Muscle of leg (tissue), 11 donors: ENCODE results near the gene PITPNC1. TPM values are rescaled to one million over a fixed set of nuclear protein-coding genes. Genes with fewer than 3 reads are reported as not detected.
"Not testable (repeated sequence)": the region's sequence is repeated elsewhere in the genome, so short reads cannot be mapped to it uniquely, and the experiment has no call there.

Source experiments
- DNase-seq: peaks from one replicate; pipeline ENCODE4 v3.0.0; 2013
- H3K27ac ChIP-seq: one replicate; pipeline ENCODE4 v1.5.1; 2013; ENCODE audit warnings: mild to moderate bottlenecking, low read length, control low read depth
- H3K27me3 ChIP-seq: one replicate; pipeline ENCODE4 v1.6.1; 2013; ENCODE audit warnings: low read length; ENCODE audit not compliant: control insufficient read depth, insufficient read depth
- H3K36me3 ChIP-seq: one replicate; pipeline ENCODE4 v1.6.1; 2013; ENCODE audit warnings: low read length; ENCODE audit not compliant: control insufficient read depth, insufficient read depth
- H3K4me1 ChIP-seq: one replicate; pipeline ENCODE4 v1.6.1; 2013; ENCODE audit warnings: low read length; ENCODE audit not compliant: control insufficient read depth, insufficient read depth
- H3K4me3 ChIP-seq: one replicate; pipeline ENCODE4 v1.5.1; 2013; ENCODE audit warnings: low read length, control low read depth
- H3K9me3 ChIP-seq: replicated peaks from 2 replicates; pipeline ENCODE4 v1.6.1; 2013; ENCODE audit warnings: low read depth, low read length; ENCODE audit not compliant: control insufficient read depth
- WGBS: methylation state at CpG from one replicate; pipeline ENCODE4 v1.1.5; 2013; ENCODE audit warnings: missing lambda C conversion rate; ENCODE audit not compliant: insufficient coverage; 5-methylcytosine and 5-hydroxymethylcytosine counted together
- polyA plus RNA-seq, 8 donors: library from polyadenylated mRNA; unstranded; fragments of 120-200 nt; gene quantifications; one replicate each; pipeline versions ENCODE4 v1.2.1 to v1.2.3, GENCODE V29; 2013; ENCODE audit warnings: inconsistent platforms in 1 of 8, low replicate concordance in 1 of 8; ENCODE audit not compliant: insufficient read length in 8 of 8, insufficient read depth in 1 of 8
- total RNA-seq: library from RNA; stranded (reverse); fragments of 120-200 nt; gene quantifications from one replicate; pipeline ENCODE4 v1.2.4, GENCODE V29; 2013

PITPNC1 gene
- total and polyA plus RNA-seq, 9 donors = 8.6 to 11.9 (median 10.0) TPM

- Histone ChIP-seq H3K4me1 (no peaks in the 10 kb centered on the region), H3K27ac (no peak overlapping the region), H3K36me3 (no peaks in the 10 kb centered on the region), H3K4me3 (no peak overlapping the region), H3K9me3 (no peaks in the 10 kb centered on the region), H3K27me3 (no peaks in the 10 kb centered on the region)
- DNase-seq = no peak
- no CpG with 5 or more reads among the region's 1 CpG for WGBS
These were observed 323.6 kb downstream of the PITPNC1 start for GRCh38 chr17:67700725-67701119.

GRCh38 chr17:67702861-67703260 lies 325.8 kb downstream of the PITPNC1 start:
- not testable (repeated sequence) for DNase-seq, H3K9me3 ChIP-seq, H3K27ac ChIP-seq, H3K4me1 ChIP-seq, H3K36me3 ChIP-seq, H3K4me3 ChIP-seq, H3K27me3 ChIP-seq
- whole genome bisulfite sequencing = 89% methylated on average over 7 of the region's 8 CpGs

- H3K9me3 ChIP-seq = no peaks in the 10 kb centered on the region
- H3K36me3 ChIP-seq = no peaks in the 10 kb centered on the region
- H3K27me3 ChIP-seq = no peaks in the 10 kb centered on the region
- H3K4me1 ChIP-seq = no peaks in the 10 kb centered on the region
- no peak for DNase-seq
- no CpG with 5 or more reads among the region's 2 CpGs for WGBS
- no peak overlapping the region for H3K4me3 ChIP-seq
- no peak overlapping the region for H3K27ac ChIP-seq
These were observed 330.4 kb downstream of the PITPNC1 start for GRCh38 chr17:67707442-67707841.

GRCh38 chr17:67708378-67708777 lies 331.3 kb downstream of the PITPNC1 start:
- Histone ChIP-seq H3K4me3 (no peak overlapping the region), H3K9me3 (peaks cover 2% of the 10 kb centered on the region), H3K4me1 (no peaks in the 10 kb centered on the region), H3K27ac (no peak overlapping the region), H3K27me3 (no peaks in the 10 kb centered on the region), H3K36me3 (no peaks in the 10 kb centered on the region)
- DNase-seq = no peak
- 76% methylated on average over 3 of the region's 3 CpGs for WGBS

- DNase-seq = no peak
- H3K4me1 ChIP-seq = no peaks in the 10 kb centered on the region
- no peak overlapping the region for H3K27ac ChIP-seq
- 91% methylated on average over 2 of the region's 4 CpGs for WGBS
- peaks cover 2% of the 10 kb centered on the region for H3K9me3 ChIP-seq
- H3K27me3 ChIP-seq = no peaks in the 10 kb centered on the region
- no peaks in the 10 kb centered on the region for H3K36me3 ChIP-seq
- H3K4me3 ChIP-seq = no peak overlapping the region
These were observed 334.8 kb downstream of the PITPNC1 start for GRCh38 chr17:67711916-67712315.

- H3K9me3 ChIP-seq = peaks cover 2% of the 10 kb centered on the region
- 96% methylated on average over 3 of the region's 4 CpGs for WGBS
- no peaks in the 10 kb centered on the region for H3K36me3 ChIP-seq
- H3K27ac ChIP-seq = no peak overlapping the region
- peaks cover 2% of the 10 kb centered on the region for H3K4me1 ChIP-seq
- no peak overlapping the region for H3K4me3 ChIP-seq
- no peaks in the 10 kb centered on the region for H3K27me3 ChIP-seq
- no peak for DNase-seq
These were observed 335.3 kb downstream of the PITPNC1 start for GRCh38 chr17:67712375-67712774.

GRCh38 chr17:67713169-67713568 lies 336.1 kb downstream of the PITPNC1 start:
- no peak overlapping the region for H3K4me3 ChIP-seq
- WGBS = no CpG with 5 or more reads among the region's 3 CpGs
- peaks cover 2% of the 10 kb centered on the region for H3K9me3 ChIP-seq
- no peak overlapping the region for H3K27ac ChIP-seq
- no peaks in the 10 kb centered on the region for H3K36me3 ChIP-seq
- no peak for DNase-seq
- no peaks in the 10 kb centered on the region for H3K27me3 ChIP-seq
- peaks cover 2% of the 10 kb centered on the region for H3K4me1 ChIP-seq

GRCh38 chr17:67716405-67716798 lies 339.3 kb downstream of the PITPNC1 start:
- Histone ChIP-seq H3K36me3 (peaks cover 2% of the 10 kb centered on the region), H3K9me3 (peaks cover 2% of the 10 kb centered on the region), H3K27ac (no peak overlapping the region), H3K4me3 (no peak overlapping the region), H3K4me1 (peaks cover 12% of the 10 kb centered on the region), H3K27me3 (no peaks in the 10 kb centered on the region)
- no CpG with 5 or more reads among the region's 6 CpGs for WGBS
- no peak for DNase-seq

- Histone ChIP-seq H3K36me3 (peaks cover 9% of the 10 kb centered on the region), H3K27ac (peak overlapping the region; percentile 82), H3K4me3 (peak overlapping the region; percentile 45), H3K27me3 (no peaks in the 10 kb centered on the region), H3K4me1 (peaks cover 12% of the 10 kb centered on the region), H3K9me3 (peaks cover 2% of the 10 kb centered on the region)
- DNase-seq = peak; percentile 54
- 0% methylated on average over 2 of the region's 5 CpGs for WGBS
These were observed 340.1 kb downstream of the PITPNC1 start for GRCh38 chr17:67717192-67717623.

GRCh38 chr17:67717624-67718324 lies 340.7 kb downstream of the PITPNC1 start, which contains the start of gene NOL11:
TSS of gene NOL11 (plus strand) at chr17:67717936. CDS start at chr17:67717948, 12 bp downstream.
- Histone ChIP-seq H3K9me3 (peaks cover 2% of the 10 kb centered on the region), H3K36me3 (peaks cover 12% of the 10 kb centered on the region), H3K27ac (peak within 1 kb of the TSS; percentile 97), H3K4me3 (peak within 1 kb of the TSS; percentile 97), H3K27me3 (no peaks in the 10 kb centered on the region), H3K4me1 (peaks cover 12% of the 10 kb centered on the region)
- peak; percentile 99 for DNase-seq
- under 1% methylated on average over 49 of the region's 49 CpGs for WGBS
